Colon (tissue), 2 donors: Measurements from ENCODE around the gene APOB.

Source experiments
- FAIRE-seq: peaks from 2 replicates; lab custom pipeline; 2012; peaks lifted over from hg19 to GRCh38; lab: Jason Lieb, UNC
- donor health status: control.
- donor health status: control.

The APOB gene

DNA sequence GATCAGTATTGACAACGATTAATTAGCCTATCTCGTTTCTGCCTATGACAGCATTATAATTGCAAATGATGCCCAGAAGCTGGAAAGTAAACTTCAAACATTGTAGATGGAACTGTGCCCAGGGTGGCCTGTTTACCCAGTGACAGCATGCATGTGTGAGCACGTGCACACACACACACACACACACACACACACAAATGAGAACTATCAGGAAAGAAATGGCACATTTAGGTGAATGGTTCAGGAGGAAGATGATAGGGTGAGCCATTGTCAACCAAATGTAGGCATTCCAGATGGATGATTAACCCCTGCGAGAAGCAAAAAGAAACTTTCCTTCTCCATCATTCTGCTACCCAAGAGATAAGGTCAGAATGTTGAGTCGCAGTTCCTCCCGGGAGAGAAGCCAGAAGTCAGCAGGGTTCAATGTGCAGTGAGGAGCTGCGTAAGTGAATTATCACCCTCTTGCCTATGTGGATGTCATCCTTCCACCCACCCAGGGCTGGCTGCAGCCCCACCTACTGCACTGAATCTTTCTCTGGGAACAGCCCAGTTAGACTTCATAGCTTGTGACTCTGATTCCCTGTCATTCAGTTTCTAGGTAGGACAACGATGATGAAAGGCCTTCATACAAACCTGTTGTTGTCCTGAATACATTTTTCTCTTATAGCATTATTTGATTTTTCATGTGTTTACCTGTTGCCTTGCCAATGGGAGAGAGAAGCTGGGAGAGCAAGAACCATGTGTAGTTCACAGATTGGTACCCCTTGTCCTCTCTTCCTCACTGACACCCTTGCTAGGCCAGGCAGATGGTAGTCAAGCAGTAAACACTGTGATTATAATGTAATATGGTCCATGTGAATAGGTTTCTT, 3.5 kb upstream of the APOB start:
- FAIRE-seq = no peak

DNA sequence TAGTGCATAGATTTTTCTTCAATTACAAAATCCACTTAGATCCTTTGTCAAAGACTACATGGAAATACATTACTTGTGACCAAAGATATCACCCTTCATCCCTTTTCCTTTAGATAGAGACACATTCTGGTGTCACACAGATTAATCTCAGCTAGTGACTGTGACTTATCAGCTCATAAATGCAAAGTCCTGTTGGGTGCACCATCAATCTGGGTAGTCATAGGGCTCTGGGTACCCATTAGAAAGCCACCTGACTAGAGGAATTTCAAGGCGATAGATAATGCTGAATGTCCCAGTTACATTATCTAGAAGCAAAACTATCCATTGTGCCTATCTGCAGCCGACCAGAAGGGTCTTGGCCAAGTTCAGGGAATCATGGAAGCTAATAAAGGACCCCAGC, 2.6 kb upstream of the APOB start:
- no peak for FAIRE-seq

DNA sequence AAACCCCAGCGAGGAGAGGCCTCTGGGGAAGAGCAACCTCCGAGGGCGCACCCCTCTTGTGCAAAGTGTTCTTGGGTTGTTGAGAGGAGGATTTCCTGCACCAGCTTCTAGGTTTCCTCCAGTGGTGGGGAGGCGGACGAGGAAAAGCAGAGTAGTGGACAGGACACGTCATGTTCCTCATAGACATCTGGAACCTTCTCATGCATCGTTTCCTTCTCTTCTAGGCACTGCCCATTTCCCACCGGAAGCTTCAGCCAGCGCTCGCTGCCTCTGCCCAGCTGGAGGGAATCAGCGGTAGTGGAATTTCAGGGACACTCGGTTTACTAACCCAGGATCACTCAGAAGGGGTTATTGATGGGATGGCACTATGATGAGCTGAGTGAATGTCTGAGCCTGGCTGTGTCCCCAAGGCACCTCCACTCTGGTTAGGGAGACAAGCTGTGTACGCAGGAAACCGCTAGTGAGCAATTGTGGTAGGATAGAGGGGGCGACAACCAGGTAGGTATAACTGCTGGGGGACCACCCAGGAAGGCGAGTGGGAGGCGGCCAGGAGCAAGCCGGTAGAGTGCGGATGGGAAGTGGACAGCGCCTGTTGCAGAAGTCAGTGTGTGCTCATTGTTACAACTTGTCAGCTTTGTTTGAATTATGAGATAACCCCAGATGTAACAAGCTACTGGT, 960 bp upstream of the APOB start:
- FAIRE-seq = no peak

DNA sequence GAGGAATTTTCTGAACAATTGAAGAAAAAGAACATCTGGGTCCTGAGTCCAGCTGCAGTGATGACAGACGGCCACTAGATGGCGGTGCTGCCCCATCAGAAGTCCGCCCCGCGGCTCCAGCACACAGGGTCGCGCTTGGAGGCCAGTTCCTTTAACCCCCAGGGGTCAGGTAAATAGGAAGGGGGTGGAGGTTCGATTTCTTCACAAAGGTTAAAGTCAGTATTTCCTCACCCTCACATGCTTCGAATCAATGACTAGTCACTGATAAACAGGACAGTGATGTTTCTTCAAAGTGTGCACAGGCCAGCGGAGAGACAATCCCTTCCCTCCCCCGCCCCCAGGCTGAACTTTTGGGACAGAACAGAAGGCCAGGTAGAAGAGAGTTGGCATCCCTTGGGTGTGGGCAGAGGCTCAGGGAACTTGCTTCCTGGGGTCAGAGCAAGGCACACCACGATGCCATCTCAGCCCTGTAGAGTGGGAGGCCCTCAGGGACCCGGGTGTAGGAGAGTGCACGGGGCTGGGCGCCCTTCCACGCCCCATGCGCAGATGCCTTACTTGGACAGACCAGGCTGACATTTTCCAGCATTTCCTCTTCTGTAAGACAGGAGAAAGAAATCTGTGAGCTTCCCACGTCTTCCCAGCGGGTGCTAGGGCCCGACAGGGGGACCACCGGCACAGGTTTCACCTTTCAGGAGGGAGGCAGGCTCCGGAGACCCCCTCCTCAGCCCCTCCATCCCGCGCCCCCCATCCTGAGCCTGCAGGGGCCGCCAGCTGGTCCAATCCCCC, 722 bp downstream of the APOB start:
- no peak for FAIRE-seq

DNA sequence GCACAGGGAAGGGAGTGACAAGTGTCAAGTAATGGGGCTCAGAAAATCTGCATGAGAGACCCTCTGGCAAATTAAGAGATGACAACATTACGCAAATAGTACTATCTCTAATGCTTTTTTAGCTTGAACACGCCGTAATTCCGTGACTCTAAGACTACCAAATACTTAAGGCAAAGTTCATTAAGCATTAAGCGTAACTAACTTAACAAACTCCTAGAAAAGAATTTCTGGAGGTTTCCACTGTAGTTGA, 1.2 kb downstream of the APOB start:
- no peak for FAIRE-seq

DNA sequence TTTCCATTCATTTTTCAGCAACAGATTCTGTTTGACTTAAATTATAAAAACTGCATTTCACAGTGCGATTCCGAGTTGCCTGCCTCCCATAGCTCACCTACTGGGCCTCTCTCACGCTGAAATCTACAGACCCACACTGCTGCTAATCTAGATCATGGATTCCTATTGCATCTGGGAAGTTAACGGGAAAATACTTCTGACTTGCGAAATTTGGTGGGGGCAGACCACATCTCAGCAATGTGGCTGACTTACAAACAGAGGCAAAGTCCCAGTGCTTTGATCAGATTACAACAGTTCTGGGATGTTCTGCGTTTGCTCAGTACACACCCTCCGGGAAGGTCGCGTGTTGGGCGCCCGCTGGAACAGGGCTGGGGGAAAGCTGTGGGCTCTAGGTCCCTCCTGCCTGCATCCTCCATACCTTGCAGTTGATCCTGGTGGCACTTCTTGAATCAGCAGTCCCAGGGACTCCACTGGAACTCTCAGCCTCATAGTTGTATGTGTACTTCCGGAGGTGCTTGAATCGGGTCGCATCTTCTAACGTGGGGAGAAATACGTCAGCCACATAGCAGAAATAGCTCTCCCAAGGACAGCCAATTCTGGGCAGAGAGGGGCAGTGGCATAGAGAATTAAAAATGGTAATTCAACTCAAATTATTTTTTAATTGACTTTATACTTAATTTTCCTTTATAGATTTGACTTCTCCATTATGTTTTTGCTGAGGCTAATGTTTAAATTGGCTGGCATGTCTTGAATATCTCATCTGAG, 1.7 kb downstream of the APOB start:
- no peak for FAIRE-seq

DNA sequence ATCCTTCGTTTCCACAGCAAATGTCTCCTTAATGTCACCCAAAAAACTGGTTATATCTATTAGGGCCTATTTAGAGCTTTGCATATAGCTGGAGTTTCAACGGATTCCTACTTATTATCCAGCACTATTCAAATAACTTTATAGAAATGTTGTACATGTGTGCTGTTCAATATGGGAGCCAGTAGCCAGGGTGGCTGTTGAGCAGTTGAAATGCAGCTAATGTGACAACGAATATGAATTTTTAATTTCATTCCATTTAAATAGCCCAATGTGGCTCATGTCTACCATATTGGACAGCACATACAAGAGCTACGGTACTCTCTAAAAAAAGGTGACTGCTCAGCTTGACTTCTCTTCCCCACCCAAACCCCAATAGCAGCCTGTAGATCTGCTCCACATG, 2.4 kb downstream of the APOB start:
- FAIRE-seq = no peak

DNA sequence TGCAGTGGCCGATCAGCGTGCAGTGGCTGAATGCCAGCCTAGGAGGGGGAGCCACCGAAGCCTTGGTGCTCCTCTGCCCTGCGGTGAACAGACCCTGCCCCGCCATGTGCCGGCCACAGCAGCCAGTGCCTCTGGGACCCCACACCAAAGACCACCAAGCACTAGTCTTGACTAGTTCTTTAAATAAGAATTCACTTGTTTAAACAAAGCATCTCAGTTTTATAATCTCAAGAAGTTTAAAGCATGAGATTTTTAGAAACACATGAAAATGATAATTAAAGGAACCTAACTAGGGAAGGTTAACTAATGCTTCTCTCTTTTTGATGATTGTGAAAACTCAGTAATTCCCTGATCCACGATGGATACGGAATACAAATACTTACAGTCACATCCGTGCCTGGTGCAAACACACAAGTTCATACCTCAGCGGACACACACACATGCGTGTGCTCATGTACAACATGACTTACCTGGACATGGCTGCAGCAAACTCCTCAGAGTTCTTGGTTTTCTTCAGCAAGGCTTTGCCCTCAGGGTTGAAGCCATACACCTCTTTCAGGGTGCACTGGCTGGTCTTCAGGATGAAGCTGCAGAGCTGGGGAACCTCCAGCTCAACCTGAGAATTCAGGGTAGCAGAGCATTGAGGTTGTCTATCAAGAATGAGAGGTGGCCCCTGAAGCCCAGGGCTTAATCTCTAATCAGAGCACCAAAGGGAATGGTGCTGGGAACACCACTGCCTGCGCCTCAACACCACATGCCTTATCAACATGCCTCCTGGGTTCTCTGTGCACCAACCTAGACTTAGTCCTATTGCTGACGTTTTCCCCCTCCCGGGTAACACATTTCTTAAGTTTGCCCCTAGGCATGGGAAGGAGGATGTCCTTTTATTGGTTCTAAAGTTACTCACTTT, 3.1 kb downstream of the APOB start:
- FAIRE-seq = no peak

DNA sequence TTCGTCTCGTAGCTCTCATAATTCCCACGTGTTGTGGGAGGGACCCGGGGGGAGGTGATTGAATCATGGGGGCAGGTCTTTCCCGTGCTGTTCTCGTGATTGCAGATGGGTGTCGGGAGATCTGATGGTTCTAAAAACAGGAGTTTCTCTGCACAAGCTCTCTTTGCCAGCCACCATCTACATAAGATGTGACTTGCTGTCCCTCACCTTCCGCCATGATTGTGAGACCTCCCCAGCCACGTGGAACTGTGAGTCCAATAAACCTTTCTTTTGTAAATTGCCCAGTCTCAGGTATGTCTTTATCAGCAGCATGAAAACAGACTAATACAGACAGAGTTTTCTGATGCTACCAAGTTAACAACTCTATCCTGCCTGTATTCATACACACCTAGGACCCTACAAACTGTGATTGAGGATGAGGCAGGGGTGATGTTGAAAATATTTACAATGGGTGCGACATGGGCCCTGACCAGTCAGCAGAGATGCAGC, 3.9 kb downstream of the APOB start:
- no peak for FAIRE-seq

DNA sequence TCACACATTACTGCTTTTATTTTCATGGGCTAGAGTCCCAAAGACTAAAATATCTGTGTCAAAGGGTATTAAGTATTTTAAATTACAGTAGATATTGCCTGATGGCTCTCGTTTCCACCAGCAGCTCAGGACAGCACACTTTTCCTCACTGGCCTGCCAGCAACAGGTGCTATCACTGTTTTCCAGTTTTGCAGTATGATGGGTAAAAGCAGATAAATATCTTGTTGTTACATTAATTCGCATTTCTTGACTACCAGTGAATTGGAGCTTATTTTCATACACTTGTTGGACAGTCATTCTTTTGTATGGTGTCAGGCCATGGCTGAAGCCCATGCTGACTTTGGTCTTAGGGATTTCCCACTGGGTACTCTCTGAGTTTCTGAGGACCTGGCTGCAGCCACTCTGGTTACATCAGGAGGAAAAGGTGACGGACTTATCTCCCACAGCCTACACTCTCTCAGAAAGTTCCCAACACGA, 4.8 kb downstream of the APOB start:
- no peak for FAIRE-seq

DNA sequence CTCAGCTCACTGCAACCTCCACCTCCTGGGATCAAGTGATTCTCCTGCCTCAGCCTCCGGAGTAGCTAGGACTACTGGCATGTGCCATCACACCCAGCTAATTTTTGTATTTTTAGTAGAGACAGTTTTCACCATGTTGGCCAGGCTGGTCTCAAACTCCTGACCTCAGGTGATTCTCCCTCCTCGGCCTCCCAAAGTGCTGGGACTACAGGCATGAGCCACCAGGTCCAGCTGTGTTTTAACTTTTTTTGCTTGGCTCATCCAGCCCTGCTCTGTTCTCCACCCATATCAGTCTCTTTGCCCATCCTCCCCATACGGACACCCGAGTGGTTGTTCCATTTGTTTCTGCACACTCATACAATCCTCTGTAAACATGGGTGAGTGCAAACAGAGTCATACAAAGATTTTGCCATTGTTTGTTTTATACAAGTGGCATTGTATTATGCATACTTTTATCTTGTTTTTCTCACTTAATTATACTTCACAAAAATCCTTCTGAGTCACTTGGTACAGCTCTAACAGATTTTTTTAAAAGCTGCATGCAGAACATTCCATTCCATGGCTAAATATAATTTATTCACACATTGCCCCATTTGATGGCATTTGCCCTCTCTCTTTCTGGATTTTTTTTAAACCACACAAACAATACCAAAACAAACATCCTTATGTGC, 5.3 kb downstream of the APOB start:
- FAIRE-seq = no peak

DNA sequence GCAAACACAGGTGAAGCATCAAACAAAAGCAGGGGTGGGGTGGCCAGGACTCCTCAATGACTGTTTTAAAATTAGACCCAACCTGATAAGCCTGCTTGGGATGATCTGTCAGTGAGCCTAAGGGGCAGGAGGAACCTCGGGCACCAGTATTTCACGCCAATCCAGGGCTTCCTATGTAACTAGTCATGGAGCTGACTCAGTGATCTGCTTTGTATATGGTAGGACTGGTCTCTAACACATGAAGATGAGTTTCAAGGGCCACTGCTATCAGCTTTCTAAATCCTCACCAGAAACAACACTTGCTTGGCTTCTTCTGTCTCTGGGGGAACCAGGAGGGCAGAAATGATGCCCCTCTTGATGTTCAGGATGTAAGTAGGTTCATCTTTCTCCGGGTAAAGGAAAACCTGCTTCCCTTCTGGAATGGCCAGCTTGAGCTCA, 6.2 kb downstream of the APOB start:
- FAIRE-seq = no peak

DNA sequence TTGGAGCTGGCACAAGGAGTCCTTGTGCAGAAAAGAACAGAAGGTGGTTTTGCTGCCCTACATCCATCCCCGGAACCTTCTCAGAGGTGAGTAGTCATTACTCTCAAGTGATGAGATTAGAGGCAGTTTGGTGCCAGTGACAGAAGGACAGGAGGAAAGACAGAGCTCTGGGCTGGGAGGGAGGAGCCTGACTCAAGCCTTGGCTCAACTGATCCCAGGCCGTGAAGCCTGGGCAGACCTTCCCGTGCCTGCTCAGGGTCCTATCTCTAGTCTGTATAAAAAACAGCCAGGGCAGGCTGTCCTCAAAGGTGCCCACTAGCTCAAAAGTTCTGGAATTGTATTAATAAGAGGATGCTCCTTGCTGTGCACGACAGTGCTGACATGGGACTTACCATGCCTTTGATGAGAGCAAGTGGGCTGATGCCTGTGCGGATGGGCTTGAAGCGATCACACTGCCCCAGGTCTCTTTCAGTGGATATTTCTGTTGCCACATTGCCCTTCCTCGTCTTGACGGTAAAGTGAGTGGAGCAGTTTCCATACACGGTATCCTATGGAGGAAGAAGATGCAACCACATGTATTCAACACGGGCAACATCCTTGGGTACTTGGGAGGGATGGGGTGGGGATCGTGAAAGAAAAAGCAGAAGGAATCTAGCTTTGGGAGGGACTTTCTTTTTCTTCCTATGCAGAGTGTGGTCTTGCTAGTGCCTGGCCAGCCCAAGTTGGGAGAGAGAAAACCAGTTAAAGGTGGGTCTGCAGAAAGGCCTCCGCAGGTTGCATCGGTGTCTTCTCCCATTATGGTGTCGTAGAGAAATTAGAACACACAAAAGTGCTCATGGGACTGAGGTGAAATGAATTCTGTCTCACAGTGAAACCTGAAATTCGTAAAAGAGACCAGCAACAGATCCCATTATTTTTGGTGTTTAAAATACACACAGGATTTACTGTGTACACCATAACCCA, 6.9 kb downstream of the APOB start:
- FAIRE-seq = no peak

DNA sequence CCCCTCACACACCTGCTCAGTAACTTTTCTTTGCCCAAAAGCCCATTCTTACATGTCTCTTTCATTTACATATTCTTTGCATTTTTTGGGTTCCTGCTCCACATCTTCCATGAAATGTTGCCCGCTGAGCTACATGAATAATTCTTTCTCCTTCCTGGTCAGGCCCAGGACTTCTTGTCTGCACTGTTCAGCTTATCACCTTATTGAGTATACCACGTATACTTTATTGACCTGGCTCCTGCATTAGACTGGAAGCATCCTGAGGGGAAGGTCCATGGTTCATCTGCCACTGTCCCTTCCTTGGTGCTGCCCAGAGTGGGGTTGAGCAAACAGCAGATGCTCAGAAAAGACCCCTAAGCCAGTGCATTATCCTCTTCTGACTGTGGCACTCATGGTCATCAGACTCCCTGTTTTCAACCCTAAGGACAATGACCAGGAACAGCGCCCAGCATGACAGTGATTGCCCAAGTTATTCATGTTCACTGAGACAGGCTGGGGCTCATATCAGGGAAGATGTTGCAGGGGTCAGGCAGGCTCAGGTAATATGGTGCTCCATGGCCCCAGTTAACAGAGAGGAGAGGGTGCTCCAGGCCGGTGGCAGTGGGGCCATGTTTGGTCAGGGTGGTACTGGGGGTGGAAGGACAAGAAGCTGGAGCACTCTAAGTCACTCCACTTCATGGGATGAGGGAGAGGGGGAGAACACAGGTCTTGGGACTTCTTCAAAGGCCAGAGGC, 7.7 kb downstream of the APOB start:
- no peak for FAIRE-seq

DNA sequence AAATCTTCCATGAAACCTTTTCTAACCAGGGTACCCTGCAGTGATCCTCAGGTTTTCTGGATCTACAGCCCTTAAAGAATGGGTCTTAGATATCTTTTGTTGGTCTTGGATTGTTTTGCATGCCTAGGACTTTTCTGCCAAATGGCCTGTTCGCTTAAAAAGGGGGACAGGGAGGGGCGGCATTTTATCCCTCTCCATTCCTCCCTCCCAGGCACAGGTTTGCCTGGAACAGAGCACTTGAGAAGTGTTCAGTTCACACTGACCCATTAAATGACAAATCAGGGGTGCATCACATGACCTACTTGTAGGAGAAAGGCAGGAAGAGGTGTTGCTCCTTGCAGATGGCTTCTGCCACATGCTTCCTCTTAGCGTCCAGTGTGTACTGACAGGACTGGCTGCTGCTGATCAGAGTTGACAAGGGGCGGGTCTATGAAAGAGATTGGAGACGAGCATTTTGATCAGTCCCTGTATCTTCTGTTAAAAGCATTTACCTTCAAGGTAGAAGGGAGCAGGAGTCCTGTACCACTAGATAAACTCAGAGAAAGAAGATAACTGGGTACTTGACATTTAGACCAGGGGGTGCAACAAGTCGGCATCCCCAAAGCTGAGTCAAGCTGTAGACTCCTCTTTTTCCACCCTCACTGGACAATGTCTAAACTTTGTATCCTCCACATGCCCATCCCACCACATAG, 8.4 kb downstream of the APOB start:
- FAIRE-seq = no peak

DNA sequence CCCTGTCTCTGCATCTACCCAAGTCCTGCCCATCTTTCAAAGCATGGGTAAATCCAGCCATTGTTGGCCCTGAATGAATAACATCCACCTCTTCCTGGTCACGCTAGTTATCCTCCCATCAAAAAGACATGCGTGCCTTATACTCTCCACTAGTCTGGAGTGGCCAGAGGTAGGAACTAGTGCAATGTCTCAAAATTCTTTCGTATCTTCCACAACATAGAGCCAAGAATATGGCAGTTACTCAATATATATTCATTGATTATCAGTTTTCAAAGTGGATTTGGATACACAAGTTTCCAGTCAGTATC, 8.9 kb downstream of the APOB start:
- FAIRE-seq = no peak

DNA sequence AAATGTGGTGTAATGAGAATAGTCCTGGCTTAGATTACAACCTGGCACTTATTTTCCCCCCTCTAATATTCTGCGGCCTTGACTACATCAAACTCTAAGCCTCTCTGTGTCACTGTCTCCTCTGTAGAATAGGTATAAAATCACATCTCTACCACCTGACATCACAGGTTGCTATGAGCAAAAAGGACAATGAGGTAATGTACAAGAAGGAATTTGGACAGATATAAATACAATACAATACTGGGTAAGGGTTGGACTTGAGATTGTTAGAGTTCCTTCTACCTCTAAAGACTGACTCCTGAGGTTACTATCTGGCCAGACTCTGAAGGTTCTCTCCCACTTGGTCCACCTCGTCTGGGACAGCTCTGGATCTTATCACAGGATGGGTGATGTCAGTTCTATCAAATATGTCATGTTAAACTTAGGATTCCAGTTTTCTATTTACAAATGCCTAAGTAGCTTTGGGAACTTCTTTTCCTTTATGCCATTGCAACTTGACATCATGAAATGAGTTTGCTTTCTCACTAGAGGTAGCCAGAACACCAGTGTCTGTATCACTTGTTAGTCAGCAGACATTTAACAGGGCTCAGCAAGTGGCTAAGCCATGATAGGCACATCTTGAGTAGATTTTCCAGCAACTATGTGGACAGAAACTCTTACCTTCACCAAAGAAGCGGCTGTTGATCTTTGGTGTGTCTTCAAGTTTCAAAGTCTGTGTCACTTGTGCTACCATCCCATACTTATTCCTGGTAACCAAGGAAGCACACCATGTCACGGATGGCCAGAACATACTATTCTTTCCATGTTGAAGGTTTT, 9.5 kb downstream of the APOB start:
- no peak for FAIRE-seq
